HG03139 (cell line): ENCODE data around the gene C12orf56.
A peak's percentile ranks its signal among the peaks of the same experiment; 100 is the strongest.

Experiments
- ATAC-seq: cut with Tn5 transposase; IDR thresholded peaks from one replicate; pipeline ENCODE4 v1.9.1; 2021; ENCODE audit not compliant: unreplicated experiment

C12orf56 gene, protein sequence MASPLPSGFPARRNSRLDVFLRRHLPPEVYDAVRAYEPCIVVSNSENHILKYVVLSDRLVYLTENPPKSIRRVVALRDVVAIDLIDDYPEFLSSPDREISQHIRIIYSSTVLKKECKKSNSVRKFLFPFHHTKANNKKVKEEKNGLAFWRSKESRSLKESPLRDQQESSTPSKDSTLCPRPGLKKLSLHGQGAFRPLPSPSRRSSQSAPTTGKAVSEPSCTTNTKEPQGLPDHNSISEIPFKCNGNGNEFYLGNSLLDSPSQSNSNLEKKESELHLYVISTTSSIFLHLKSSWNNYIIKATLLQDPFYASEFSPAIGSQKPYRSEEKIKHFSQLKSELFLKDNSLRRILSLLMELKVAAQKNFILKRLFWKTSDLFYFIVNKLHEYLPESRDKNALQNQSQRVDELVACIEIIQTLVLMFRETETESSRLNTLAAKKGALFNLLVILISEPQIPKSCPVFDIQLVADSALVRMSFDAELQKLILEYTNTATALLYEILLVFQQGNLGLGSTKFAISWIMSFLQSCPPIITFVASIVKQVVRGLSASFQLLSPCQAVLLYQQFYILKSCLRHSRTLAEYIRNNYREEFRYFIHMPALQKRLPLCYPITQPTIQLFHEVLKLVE

DNA sequence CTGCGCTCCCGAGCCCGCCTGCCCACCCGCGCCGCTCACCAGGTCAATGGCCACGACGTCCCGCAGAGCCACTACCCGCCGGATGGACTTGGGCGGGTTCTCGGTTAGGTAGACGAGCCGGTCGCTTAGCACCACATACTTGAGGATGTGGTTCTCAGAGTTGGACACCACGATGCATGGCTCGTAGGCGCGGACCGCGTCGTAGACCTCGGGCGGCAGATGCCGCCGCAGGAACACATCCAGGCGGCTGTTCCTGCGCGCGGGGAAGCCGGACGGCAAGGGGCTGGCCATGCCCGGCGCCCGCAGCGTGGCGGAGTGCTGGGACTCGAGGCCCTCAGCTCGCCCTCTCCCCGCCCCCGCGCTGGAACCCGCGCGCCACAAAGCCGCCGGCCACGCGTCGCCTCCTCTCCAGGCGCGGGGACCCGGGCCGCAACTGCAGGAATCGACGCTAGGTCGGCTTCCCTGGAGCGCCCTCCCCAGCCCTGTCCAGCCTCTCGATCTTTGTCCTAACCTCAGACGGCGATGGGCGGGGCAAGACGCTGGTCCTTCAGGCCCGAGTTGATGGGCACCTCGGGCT is at the start of gene C12orf56:
Gene C12orf56, minus strand, starts transcription at position 484 of the 577 bp plus-strand sequence. Its CDS starts 193 bp downstream, at position 291.
- no peak for ATAC-seq

DNA sequence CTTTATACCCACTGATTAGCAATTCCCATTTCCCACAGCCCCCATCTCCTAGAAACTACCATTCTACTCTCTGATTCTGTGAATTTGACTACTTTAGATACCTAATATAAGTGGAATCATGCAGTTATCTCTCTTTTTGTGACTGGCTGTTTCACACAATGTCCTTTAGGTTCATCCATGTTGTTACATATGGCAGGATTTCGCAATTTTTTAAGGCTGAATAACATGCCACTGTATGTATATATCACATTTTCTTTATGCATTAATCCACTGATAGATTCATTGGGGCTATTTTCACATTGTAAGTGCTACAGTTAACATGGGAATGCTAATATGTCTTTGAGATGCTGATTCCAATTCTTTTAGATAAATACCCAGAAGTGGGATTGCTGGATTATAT is 49.5 kb upstream of the C12orf56 start:
- no peak for ATAC-seq

DNA sequence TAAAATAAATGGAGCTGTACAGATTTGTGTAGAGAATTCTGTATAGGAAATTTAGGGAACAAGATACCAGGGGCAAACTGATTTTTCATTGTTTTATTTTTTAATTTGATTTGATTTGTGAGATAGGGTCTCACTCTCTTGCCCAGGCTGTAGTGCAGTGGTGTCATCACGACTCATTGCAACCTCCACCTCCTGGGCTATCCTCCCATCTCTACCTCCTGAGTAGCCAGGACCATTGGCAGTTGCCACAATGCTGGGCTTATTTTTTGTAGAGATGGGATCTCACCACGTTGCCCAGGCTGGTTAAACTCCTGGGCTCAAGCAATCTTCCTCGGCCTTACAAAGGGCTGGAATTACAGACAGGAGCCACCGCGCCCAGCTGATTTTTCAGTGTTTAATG is 43.4 kb upstream of the C12orf56 start:
- ATAC-seq: no peak

DNA sequence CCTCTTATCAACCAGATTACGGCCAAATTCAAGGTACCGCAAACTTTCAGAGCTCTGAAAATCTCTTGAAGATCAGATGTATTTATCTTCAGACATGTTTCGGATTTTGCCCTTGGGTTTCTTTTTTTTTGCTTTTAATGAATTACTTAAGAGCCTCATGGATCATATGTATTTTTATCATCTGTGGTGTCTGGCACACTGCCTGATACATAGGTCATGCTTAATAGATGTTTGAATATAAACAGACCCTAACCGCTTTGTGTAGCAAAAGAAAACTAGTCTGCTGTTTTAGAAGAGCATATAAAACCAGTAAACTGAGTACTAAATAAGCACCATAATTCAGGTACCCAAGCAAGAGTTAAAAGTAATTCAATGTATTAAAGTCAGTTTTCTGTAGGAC is 41.2 kb upstream of the C12orf56 start:
- ATAC-seq: no peak

DNA sequence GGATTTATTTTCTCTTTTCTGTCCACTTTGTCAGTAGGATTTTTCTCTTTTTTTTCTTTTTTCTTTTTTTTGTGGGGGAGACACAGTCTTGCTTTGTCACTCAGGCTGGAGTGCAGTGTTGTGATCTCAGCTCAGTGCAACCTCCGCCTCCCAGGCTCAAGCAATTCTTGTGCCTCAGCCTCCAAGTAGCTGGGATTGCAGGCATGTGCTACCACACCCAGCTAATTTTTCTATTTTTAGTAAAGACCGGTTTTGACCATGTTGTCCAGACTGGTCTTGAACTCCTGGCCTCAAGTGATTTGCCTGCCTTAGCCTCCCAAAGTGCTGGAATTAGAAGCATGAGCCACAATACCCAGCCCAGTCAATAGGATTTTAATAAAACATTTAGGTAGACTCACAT is 40.3 kb upstream of the C12orf56 start:
- ATAC-seq: no peak

DNA sequence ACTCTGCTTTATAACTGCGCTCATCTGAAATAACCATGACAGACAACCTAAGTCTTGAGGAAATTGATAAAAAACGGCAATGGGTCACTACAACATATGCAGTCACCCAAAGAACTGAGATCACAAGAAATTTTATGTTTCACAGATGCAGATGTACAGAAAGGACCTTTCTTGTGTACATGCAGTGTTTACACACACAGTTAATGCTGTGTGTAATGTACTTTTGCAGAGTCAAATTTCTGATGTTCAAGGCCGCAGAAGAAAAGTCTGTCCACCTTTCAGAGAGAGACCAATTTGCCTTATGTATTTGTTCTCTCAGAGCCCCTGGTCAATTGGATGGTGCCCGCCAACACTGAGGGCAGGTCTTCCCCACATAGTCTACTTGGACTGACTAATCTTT is 38.4 kb upstream of the C12orf56 start:
- ATAC-seq: no peak

DNA sequence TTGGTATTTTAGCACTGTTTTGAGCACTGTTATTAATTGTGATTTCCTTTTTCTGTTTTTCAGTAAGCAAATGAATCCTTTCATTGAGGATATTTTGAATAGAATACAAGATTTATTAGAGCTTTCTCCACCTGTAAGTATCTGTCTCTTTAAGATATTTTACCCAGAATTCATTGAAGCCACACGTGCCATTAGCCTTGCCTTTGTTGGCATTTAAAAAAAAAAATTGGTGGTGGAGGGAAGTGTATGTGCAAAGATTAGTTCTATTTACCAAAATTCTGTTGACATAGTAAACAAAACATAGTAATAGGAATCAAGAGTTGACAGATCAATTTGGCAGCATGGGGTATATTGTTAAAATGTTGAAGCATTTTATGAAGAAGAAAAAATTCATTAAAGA is 37.4 kb upstream of the C12orf56 start:
- no peak for ATAC-seq

DNA sequence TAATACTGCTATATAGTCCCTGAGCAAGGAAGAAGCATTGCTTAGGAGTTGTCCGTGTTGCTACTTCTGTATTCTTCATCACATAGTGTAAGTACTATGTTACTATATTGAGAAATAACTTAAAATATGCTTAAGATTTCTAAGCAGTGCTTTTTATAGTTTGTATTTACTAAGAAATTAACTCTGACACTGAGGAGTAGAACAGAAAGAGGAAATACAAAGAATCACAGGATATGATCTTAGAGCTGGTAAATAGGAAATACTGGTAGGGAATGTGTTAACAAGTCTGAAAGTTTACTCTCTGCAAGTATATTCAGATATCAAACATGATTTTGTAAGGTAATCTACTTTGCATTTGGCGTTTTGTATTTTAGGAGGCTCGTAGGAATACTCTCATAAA is 29.1 kb upstream of the C12orf56 start:
- ATAC-seq: no peak

DNA sequence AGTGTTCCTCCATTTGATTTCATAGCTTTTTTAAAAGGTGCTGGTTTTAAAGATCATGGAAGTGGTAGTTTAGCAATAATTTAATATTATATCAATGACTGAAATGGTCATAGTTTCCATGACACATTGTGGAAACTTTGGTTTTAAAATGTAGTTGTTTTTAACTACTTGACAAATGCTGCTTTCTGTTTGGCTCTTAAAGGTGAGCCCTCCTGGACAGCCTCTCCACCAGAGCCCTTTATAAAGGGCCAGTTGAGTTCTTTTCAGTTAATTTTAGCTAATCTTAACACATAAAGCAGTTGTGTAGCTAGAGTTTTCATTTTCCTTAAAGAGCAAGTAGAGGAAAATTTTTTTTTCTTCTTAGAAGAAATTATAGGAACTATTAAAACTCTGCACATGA is 27.7 kb upstream of the C12orf56 start:
- no peak for ATAC-seq

DNA sequence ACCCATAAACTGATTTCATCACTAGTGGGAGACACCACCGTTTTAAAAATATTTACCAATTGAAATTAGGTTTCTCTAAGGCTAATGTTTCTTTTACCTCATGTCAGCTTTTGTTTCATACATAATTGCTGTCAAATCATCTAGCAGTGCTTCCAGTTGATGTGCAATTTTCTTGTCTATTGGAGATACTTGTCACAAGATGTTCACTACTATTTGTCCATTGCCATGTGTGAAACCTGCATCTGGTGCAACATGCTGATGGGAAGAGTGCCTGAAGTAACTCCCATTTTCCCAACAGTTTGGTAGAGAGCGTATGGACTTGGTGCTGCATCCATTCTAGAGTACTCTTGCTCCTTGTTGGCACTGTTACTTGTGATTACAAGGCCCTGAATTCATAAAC is 23.3 kb upstream of the C12orf56 start:
- no peak for ATAC-seq

DNA sequence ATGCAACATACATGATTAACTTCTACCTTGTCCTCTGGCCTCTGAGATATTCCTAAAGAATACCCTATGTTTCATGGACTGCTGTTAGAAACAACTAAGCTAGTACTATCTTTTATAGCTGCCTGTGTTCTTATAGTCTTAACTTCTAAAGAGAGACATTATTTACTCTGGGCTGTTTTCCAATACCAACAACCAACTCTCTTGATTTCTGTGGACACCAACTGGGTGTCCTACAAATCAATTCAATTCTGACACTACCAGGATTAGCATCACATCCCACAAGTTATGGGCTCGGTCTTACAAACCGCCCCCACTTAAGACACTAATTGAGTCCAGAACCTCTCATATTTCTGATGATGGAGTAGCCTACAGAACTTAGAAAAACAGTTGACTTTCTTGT is 21.9 kb upstream of the C12orf56 start:
- no peak for ATAC-seq

DNA sequence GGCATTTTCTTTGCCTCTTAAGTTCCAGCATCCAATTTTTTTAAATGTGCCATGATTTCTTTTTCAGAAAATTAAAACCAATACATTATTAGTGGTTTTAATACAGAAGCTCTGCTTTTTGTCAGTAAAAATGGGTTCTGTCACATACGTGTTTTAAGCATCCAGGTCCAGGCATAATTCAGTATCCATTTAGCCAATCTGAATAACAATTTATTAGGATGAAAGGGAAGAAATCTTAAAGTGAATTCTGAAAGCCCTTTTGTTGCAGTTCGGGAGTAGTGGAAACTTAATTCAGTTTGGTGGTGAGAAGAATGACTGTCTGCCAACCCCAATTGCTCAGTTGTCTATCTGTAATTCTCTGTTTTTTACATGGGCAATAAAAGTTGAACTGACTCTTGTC is 20.9 kb upstream of the C12orf56 start:
- ATAC-seq: no peak

DNA sequence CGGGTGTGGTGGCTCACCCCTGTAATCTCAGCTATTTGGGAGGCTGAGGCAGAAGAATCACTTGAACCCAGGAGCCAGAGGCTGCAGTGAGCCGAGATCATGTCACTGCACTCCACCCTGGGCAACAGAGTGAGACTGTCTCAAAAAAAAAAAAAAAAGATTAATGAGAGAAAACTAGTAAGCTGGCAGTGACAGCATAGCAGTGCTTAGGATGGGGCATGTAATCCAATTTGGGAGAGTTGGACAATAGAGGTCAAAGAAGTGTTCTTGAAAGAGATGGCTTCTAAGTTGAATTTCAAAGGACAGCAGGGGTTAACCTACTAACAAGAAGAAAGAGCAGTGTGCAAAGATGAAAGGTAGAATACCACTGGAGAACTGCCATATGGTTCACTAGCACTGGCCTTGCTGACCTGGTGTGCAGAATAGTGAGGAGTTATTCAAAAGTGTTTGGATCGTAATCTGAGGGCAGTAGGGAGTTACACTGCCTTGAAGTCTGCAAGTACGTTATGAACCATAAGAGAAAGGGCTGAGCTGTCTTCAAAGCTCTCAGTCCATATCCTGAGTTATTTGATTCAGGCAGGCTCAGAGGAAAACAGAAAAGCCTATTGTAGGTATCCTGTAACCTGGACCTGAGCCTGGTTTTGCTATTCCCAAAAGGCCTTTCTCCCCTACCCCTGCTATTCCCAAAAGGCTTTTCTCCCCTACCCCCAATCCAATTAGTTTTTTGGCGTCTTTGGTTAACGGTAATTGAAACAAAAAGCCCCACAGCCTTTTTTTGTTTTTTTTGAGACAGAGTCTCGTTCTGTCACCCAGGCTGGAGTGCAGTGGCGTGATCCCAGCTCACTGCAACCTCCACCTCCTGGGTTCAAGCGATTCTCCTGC is 17.0 kb upstream of the C12orf56 start:
- ATAC-seq: no peak

DNA sequence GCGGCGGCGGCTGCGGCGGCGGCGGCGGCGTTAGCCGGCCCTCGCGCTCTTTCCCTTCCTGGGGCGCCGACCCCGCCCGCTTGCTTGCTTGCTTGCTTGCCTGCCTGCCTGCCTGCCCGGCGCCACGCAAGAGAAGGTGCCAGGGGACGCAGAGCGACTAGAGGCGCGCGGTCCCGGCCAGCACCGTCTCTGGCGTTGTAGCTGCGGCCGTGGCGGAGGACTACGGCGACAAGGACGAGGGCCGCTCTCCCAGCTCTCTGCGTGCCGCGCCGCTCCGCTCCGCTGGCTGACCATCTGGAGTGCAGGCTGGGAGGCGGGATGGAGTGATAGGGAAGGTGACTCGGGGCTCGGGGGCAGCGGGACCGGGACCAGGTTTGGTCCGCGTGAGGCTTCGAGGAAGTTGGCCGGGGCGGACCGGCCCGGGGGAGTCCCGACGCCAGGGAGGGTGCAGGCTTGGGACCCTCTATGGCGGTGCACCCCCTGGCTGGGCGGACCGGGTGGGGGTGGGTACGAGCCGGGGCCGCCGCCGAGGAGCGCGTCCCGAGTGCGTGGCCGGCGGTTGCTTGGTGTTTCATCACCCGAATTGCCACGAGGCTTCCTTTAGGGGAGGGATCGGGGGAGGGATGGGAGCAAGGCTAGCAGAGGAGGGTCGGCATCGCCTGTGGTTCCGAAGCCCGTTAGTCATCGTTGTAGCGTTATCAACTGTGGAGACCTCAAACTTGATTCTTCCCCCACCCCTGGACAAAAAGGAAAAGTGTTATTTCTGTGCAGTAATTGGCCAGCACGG is 14.1 kb upstream of the C12orf56 start:
- peak; percentile 21 for ATAC-seq

DNA sequence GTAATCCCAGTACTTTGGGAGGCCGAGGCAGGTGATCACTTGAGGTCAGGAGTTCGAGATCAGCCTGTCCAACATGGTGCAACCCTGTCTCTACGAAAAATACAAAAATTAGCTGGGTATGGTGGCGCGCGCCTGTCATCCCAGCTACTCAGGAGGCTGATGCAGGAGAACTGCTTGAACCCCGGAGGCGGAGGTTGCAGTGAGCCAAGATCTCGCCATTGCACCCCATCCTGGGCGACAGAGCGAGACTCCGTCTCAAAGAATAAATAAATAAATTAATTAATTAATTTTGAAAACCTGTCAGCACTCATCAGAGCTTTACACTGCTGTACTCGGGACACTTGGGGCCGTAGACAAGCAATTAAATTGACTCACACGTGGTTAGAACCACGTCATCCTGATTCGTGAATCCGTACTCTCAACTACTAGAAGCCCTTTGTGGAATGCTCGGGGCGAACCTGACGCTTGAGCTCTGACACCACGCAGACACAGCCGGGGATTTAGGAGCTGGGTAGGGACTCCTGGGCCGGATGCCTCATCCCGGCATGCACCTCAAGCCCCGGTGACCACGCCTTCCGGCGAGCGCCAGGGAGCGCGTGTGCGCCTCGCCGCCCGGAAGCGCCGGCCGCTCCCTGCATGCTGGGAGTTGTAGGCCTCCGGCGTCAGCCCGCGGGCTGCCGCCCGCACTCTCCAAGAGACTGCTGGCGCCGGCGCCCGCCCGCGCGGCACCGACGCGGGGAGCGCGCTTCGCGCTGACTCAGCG is 13.3 kb upstream of the C12orf56 start, which contains the start of gene XPOT:
Gene XPOT, plus strand, starts transcription at position 686 of the 763 bp plus-strand sequence. CDS start 5,644 bp downstream, outside the sequence.
- peak; percentile 97 for ATAC-seq

DNA sequence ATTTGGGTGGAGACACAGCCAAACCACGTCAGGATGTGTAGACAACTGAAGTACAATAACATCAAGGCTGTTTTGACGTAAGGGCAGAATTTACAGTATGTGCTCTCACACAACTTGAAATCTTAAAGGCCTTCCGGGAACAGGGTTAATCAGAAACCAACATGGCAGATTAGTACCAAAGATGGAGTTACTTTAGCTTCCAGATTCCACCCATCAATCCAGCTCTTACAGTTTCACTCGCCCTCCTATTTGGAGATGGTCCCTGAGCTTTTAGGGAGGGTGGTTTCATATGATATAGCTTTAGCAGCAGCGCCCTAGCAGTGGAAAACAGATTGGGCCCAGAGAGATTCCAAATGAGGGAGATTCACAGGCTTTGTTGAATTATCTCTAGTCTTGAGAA is 11.6 kb upstream of the C12orf56 start:
- ATAC-seq: no peak

DNA sequence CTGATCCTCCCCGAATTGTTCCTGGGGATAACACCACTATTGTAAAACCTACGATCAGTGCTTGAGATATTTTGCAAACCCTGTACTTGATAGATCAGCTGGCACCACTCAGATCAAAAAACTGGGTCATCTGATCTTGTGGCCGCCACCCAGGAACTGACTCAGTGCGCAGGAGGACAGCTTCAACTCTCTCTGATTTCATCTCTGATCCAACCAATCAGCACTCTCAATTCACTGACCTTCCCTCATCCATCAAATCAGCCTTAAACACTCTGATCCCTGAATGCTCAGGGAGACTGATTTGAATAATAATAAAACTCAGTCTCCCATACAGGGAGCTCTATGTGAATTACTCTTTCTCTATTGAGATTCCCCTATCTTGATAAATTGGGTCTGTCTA is 9.5 kb upstream of the C12orf56 start:
- no peak for ATAC-seq

DNA sequence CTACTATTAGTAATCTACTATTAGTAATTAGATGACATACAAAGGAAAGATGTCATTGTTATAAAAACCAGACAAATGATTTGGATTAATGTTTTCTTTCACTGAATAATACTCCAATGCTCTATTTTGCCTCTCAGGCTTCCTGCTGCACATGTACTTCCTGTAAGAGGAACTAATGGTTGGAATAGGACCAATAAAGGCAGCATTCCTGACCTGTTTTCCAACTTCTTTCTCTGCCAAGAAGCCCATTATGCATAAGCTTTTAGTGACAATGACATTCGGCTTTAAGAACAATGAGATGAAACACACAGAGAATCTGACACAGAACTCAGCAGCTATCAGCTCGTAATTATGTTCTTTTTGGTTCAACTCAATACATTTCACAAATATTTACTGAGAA is 5.2 kb upstream of the C12orf56 start:
- no peak for ATAC-seq

DNA sequence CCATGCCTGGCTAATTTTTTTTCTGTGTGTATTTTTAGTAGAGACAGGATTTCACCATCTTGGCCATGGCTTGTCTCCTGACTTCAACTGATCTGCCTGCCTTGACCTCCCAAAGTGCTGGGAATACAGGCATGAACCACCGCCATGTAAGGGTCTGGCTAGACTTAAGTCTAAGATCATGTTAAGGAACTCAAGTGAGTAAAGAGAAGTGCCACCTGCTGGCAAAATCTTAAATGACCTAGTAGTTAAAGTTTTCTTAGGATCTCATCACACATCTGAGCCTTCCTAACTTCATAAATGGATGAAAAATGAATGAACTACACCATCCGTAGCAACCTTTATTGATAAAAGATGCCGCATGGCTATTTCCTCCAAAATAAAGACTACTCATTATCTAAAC is 1.7 kb upstream of the C12orf56 start:
- no peak for ATAC-seq

DNA sequence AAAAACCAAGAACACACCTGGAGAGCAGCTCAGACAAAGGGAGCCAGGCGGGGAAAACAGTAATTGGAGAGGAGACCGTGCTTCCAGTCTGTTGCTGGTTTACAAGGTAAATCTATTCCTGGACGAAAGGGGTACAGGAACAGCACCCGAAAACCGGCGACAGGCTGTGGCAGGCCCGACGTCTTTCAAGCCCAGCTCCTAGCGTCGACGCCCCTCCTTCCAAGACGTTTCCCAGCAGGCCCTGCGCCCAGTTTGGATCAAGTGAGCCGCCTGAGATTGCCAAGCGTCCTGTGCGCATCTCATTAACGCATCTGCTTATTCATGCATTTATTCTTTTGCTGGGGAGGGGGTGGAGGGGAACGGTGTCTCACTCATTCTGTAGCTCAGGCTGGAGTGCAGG is 1.4 kb downstream of the C12orf56 start:
- ATAC-seq: no peak
